GM19468 (cell line): Measurements from ENCODE around the gene GLRX.
"Not testable (repeated sequence)": the region's sequence is repeated elsewhere in the genome, so short reads cannot be mapped to it uniquely, and the experiment has no call there.

Source experiments
- ATAC-seq: cut with Tn5 transposase; IDR thresholded peaks from one replicate; pipeline ENCODE4 v1.9.1; 2021; ENCODE audit warnings: mild to moderate bottlenecking, moderate library complexity, moderate number of reproducible peaks; ENCODE audit not compliant: unreplicated experiment; ENCODE audit errors: extremely low read depth

GLRX gene

GRCh38 chr5:95811126-95811423 lies 11.5 kb downstream of the GLRX start:
- not testable (repeated sequence) for ATAC-seq

GRCh38 chr5:95810305-95811125 lies 12.0 kb downstream of the GLRX start:
- ATAC-seq = no peak

- no peak for ATAC-seq
Measured at GRCh38 chr5:95809414-95809960, 13.0 kb downstream of the GLRX start.

GRCh38 chr5:95808686-95809413 lies 13.7 kb downstream of the GLRX start:
- peak; percentile 99 for ATAC-seq

GRCh38 chr5:95808013-95808685 lies 14.4 kb downstream of the GLRX start:
- no peak for ATAC-seq

GRCh38 chr5:95806687-95807086 lies 15.8 kb downstream of the GLRX start:
- no peak for ATAC-seq

- ATAC-seq = no peak
Measured at GRCh38 chr5:95804736-95805539, 17.6 kb downstream of the GLRX start.

GRCh38 chr5:95803271-95804148 lies 19.0 kb downstream of the GLRX start:
- no peak for ATAC-seq

- no peak for ATAC-seq
Measured at GRCh38 chr5:95801961-95802360, 20.6 kb downstream of the GLRX start.

GRCh38 chr5:95801532-95801931 lies 21.0 kb downstream of the GLRX start:
- no peak for ATAC-seq

- ATAC-seq = no peak
Measured at GRCh38 chr5:95800553-95800952, 22.0 kb downstream of the GLRX start.

GRCh38 chr5:95799191-95799835 lies 23.2 kb downstream of the GLRX start:
- no peak for ATAC-seq

- ATAC-seq = no peak
Measured at GRCh38 chr5:95798545-95798944, 24.0 kb downstream of the GLRX start.

GRCh38 chr5:95798048-95798447 lies 24.5 kb downstream of the GLRX start:
- no peak for ATAC-seq

- no peak for ATAC-seq
Measured at GRCh38 chr5:95797301-95797700, 25.2 kb downstream of the GLRX start.

GRCh38 chr5:95794070-95794516 lies 28.4 kb downstream of the GLRX start:
- ATAC-seq = no peak

GRCh38 chr5:95791751-95792150 lies 30.8 kb downstream of the GLRX start:
- no peak for ATAC-seq

- ATAC-seq = no peak
Measured at GRCh38 chr5:95788493-95788892, 34.0 kb downstream of the GLRX start.
